ENCODE results near the gene PPP6R2.

GRCh38 chr22:50483977-50484853, 141.1 kb downstream of the PPP6R2 start:
- no peak for TF ChIP-seq CTCF (IDR thresholded peaks at IDR 0.05; ENCODE audit: poor library complexity, severe bottlenecking)
- TF ChIP-seq RAD21 (conservative IDR thresholded peaks at IDR 0.05) = no peak
- no peak for TF ChIP-seq EZH2 (IDR thresholded peaks at IDR 0.05; ENCODE audit: borderline replicate concordance, insufficient read depth, low read length, poor library complexity, severe bottlenecking)
- no peak for TF ChIP-seq SMC3 (conservative IDR thresholded peaks at IDR 0.05; ENCODE audit: poor library complexity)
- TF ChIP-seq POLR2AphosphoS5 (IDR thresholded peaks at IDR 0.05) = no peak
- no peak for TF ChIP-seq TAF1 (IDR thresholded peaks at IDR 0.05; ENCODE audit: low read depth)
- no peak for TF ChIP-seq EP300 (conservative IDR thresholded peaks at IDR 0.05; ENCODE audit: poor library complexity, severe bottlenecking)
- no peak for TF ChIP-seq MXI1 (conservative IDR thresholded peaks at IDR 0.05; ENCODE audit: poor library complexity, severe bottlenecking)

All from neural cell (in vitro differentiated cells).